RPMI7951 (cell line): ENCODE results near the gene INTS6L. TPM values are rescaled to one million over a fixed set of nuclear protein-coding genes. Genes with fewer than 3 reads are reported as not detected.

Experiments
- DNase-seq: peaks from one replicate; pipeline ENCODE4 v3.0.0-alpha.2; 2012; ENCODE audit warnings: low read depth
- total RNA-seq: library from RNA; depleted of rRNA; stranded (reverse); fragments of >200 nt; shearing (Covaris generic); gene quantifications from 2 replicates; pipeline ENCODE4 v1.2.3, GENCODE V29; 2014; rRNA removed

The INTS6L gene
- total RNA-seq: 4.1 and 5.5 TPM in 2 replicates

DNA sequence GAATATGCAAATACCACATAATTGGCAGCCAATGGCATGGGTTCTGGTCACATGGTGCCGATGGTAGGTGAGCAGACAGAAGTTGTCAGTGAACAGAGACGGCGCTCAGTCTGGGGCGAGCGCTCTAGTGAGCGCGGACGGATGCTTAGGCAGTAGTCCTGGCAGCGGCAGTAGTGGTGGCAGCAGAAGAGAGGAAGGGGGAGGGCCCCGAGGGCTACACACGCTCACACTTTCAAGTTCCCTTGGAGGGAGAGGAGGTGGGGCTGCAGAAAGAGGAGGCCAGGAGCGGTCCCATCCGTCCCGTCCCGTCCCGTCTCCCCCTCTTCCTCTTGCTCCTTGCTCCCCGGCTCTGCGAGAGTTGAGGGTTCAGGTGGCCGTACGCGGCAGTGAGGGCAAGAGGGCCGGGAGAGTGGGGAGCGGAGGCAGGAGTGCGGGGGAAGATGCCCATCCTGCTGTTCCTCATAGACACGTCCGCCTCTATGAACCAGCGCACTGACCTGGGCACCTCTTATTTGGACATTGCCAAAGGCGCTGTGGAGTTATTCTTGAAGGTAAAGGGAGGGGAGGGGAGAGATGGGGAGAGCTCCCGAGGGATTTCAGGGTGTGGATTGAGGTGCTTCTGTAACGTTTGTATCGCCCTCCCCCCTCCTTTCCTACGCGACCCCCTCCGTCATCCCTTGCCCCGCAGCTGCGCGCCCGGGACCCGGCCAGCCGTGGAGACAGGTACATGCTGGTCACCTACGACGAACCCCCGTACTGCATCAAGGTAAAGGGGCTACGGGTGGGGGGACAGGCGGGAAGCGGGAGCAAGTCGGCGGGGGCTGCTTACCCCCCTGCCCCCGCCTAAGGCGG lies at the start of gene INTS6L:
INTS6L (plus strand) TSS at position 108 of the 852 bp plus-strand sequence; CDS start at position 441, 333 bp downstream.
- peak; percentile 87 for DNase-seq

- DNase-seq: no peak
These were observed 44.1 kb upstream of the INTS6L start for GRCh38 chrX:135476378-135476777.

- peak; percentile 70 for DNase-seq
These were observed 42.9 kb upstream of the INTS6L start for GRCh38 chrX:135477576-135477975.

DNA sequence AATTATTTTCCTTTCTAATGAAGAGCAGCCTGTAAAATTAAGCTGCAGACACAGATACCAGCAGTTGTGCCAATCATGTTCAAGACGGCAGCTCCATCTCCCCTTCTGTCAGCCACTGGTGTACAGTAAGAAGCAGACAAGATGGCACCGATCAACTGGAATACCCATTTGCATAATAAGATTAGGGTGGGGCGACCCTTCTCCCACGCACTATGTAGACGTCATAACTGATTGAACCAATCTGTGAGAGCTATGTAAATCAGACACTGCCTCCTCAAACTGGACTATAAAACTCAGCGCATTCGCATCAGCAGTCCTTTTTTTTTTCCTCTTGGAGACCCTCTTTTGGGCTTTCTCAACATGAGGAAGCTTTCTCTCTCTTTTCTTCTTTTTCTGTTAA lies 40.4 kb upstream of the INTS6L start:
- peak; percentile 53 for DNase-seq

GRCh38 chrX:135481696-135482179 lies 38.7 kb upstream of the INTS6L start:
- DNase-seq: no peak

- peak; percentile 22 for DNase-seq
These were observed 35.7 kb upstream of the INTS6L start for GRCh38 chrX:135484641-135485289.

GRCh38 chrX:135489542-135489941 lies 30.9 kb upstream of the INTS6L start:
- no peak for DNase-seq

DNA sequence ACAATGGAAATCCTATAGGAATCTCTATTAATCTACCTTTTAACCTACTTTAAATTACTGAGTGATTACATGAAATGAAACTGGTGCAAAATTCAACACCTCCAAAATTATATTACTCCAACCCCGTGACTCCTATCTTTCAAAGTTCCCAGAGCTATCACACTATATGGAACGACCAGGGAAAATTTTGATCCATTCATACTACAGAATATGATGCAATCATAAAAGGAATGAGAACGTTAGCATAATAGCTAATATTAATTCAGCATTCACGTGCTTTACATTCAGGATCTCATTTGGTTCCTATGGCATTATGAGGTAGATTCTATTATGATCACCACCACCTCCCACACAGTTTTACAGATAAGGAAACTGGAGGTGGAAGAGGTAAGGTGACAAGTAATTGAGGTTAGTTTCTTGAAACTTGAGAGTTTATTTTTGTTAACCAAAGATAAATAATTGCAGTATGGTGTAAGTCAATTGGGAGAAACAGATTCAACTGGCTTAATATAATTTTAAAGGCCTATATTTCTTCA lies 29.4 kb upstream of the INTS6L start:
- DNase-seq: no peak

- no peak for DNase-seq
These were observed 26.0 kb upstream of the INTS6L start for GRCh38 chrX:135494453-135494852.

DNA sequence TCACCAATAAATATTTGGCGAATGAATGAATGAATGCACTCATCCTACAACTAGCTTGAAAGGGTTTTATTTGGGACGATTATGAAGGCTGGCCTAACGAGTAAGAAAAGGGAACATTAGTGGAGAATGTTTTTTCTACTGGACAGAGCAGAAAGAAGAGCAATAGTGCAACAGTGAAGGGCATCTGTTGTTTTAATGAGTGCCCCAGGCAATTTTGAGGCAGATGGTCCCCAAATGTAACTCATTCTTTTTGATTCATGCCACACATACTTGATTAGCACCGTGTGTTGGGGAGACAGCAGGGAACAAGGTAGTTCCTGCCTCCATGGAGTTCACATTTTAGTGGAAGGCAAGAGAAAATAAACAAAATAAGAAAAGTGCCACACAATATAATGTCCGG lies 22.7 kb upstream of the INTS6L start:
- DNase-seq: no peak

DNA sequence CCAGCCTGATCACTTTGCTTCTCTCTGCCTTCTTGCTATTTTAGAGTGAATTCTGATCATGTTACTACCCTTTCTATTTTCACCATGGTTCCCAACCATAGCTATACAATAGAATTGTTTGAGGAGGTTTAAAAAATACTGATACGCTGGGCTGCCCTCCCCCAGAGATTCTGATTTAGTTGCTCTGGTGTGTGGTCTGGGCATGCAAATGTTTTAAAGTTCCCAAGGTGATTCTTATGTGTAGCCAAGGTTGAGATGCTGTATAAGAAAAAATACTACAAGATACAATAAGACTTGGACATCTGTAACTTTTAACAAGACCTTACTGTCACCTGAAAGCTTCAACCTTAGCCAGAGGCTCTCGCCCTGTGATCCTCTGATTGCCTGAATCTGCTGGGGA lies 22.2 kb upstream of the INTS6L start:
- DNase-seq: no peak

- no peak for DNase-seq
These were observed 15.1 kb upstream of the INTS6L start for GRCh38 chrX:135505351-135505750.

DNA sequence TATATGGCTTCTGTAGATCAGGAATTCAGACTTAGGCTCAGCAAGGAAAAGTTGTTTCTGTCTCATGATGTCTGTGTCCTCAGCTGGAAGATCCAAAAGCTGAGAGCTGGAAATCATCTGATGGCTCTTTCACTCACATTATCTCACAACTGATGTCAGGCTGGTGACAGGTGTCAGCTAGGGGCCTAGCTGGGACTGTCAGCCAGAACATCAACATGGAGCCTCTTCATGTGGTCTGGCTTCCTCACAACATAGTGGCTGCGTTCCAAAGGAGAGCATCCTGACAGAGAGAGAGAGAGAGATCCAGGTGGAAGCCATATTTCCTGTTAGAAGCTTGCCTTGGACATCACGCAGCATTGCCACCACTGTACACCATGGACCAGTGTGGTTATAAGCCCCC lies 10.6 kb upstream of the INTS6L start:
- no peak for DNase-seq

GRCh38 chrX:135512508-135513129 lies 7.8 kb upstream of the INTS6L start:
- DNase-seq: no peak

DNA sequence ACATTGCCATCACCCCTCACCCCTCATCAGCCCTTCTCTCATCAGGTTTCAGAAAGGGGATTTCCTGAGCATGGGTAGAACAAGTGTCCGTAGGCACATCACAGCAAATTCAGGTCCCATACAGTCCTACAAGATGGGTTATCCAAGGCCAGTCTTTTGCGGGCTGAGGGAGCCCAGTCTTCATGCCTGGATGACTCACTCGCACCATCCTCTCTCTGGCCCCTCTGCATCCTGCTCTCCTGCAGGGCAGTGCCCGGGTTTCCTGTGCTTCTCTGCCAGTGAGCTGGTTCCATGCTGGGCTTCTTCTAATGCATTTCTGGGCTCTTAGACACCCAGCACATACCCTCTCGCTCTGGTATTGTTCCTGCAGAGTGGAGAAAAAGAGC lies 7.3 kb upstream of the INTS6L start:
- peak; percentile 21 for DNase-seq

DNA sequence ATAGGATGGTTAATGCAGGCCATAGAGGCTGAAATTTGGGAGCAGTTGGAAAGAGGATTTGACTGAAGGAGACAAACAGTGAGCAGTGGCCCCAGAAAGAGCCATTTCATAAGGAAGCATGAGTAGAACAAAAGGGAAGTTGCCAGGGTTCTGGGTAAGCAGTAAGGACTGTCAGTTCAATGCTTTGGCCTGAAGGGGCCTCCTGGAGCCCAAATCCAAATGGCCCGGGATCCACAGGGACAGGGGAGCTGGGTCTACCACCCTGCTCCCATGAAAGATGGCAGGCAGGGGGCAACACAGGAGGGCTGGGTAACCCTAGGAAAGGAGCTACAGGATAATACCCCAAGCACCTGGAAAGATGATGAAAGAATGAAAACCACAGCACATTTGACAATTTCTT lies 4.1 kb upstream of the INTS6L start:
- DNase-seq: no peak

DNA sequence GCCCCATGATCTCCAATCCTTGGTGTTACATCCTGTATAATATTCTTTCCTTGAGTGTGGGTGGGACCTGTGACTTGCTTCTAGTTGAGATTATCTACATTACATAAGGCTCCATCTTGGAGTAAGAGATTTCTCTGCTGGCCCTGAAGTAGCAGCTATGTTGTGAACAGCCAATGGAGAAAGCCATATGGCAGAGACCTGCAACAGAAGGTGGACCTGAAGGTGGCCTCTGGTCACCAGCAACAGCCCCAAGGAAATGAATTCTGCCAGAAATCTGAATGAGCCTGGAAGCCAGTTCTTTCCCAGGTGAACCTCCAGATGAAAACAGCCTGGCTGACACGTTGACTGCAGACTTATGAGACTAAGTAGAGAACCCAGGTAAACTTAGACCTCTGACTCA lies 2.3 kb upstream of the INTS6L start:
- no peak for DNase-seq

DNA sequence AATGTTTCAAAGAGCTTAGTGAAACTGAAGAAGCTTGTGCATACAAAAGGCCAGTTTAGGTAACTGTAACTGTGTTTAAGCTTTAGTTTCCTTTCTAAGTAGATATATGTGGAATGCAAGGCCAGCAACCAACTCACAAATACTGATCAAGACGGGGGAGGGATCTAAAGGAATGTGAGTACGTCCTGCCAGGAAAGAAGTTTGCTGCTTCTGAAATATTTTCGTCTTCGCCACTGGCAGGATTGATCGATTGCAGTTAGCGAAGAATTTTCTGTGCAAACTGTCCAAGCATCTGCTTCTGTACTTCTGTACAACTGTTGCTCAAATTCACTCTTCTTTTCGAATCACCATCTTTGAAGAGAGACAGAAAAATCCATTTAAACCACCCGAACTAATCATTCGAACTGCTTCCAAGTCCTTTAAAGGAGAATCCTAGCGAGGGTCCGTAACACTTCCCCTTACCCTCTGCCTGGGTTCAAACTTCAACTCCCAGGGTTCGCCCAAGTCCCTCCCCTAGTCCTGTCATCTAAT lies 373 bp upstream of the INTS6L start:
- peak; percentile 30 for DNase-seq

DNA sequence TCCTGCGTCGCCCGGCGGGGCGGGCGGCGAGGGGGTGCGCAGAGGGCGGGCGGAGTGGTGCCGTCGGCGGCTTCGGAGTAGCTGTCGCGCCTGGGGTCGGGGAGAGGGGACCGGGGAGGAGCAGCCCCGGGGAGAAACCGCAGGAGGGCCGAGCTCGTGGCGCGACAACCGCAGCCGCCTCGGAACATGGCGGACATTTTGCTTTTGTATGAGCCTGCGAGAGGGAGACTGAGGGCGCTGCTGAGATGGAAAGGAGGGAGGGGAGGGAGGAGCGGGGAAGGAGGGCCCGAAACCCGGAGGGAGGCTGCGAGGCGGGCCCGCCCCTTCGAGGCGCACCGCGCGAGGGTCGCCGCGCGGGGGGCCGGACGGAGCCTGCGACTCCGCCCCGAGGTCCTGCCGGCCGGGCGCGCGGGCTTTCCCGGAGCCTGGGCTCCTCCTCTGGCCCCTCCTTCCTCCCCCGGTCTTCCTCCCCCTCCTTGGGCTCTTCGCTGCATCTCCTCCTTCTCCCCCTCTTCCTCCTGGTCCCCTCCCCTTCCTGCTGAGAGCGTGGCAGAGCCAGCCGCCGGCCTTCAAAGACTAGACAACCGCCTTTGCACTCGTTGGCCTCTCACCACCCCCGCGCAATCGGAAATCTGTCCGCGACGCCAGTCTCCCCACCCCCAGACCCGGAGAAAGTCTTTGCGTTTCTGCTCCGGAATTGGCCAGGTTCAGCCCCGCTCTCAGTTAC lies 1.1 kb downstream of the INTS6L start:
- DNase-seq: peak; percentile 89

DNA sequence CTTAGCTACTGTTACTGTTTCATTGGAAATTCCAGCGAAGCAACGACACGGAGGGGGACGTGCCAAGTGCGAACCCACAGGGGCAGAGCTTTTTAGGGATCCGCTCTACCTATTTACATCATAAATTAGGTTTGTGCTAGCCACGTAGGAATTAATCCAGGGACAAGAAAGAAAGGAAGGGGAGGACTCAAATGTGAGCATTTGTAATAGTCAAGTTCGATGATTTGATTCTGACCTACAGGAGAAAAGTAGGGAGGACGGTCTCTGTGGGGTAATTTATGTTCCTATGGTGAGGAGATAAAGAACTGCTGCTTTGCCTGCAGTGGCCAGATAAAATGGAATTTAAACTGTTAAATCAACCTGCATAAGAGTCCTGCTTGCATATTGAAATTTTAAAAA lies 1.7 kb downstream of the INTS6L start:
- DNase-seq: no peak
